Upper lobe of right lung (tissue), 1 donor: Measurements from ENCODE around the gene SLX9. TPM values are rescaled to one million over a fixed set of nuclear protein-coding genes. Genes with fewer than 3 reads are reported as not detected.

Experiments
- ATAC-seq: fragments of 200-7000 bp; cut with Tn5 transposase; one replicate; pipeline ENCODE4 v1.9.1; 2020; ENCODE audit warnings: mild to moderate bottlenecking, moderate library complexity
- DNase-seq: peaks from one replicate; pipeline ENCODE4 v3.0.0-alpha.2; 2020
- H3K27ac ChIP-seq: fragments of 200-600 bp; one replicate; pipeline ENCODE4 v1.8.0; 2022
- H3K27me3 ChIP-seq: fragments of 200-600 bp; one replicate; pipeline ENCODE4 v1.8.0; 2022; ENCODE audit warnings: mild to moderate bottlenecking
- H3K36me3 ChIP-seq: fragments of 200-600 bp; one replicate; pipeline ENCODE4 v1.8.0; 2022
- H3K4me1 ChIP-seq: fragments of 200-600 bp; one replicate; pipeline ENCODE4 v1.8.0; 2022
- H3K4me3 ChIP-seq: fragments of 200-600 bp; one replicate; pipeline ENCODE4 v1.8.0; 2022; ENCODE audit warnings: mild to moderate bottlenecking
- H3K9me3 ChIP-seq: fragments of 200-600 bp; one replicate; pipeline ENCODE4 v1.8.0; 2022
- intact Hi-C: fragments of 100-400 bp; cut with DNase I; formaldehyde crosslinking; loops from one replicate; pipeline ENCODE4 v1.11.0; 2022
- total RNA-seq: library from RNA; stranded (reverse); fragmentation: NEBNext Ultra II Directional; extraction: Animal tissue kit (Norgen Biotek cat#: 25700); gene quantifications from one replicate; pipeline ENCODE4 v1.2.1, GENCODE V29; 2021
- TF ChIP-seq, protein P1 (sequence below): fragments of 200-600 bp; IDR thresholded peaks from one replicate; pipeline ENCODE4 v1.8.0; 2022; ENCODE audit warnings: antibody characterized with exemption
- donor health status: DM: no; HTN: yes; CAD: no; lungs with severe emphysema.

The SLX9 gene
- total RNA-seq, 1 donor from 2014 or later = 22.8 TPM

DNA sequence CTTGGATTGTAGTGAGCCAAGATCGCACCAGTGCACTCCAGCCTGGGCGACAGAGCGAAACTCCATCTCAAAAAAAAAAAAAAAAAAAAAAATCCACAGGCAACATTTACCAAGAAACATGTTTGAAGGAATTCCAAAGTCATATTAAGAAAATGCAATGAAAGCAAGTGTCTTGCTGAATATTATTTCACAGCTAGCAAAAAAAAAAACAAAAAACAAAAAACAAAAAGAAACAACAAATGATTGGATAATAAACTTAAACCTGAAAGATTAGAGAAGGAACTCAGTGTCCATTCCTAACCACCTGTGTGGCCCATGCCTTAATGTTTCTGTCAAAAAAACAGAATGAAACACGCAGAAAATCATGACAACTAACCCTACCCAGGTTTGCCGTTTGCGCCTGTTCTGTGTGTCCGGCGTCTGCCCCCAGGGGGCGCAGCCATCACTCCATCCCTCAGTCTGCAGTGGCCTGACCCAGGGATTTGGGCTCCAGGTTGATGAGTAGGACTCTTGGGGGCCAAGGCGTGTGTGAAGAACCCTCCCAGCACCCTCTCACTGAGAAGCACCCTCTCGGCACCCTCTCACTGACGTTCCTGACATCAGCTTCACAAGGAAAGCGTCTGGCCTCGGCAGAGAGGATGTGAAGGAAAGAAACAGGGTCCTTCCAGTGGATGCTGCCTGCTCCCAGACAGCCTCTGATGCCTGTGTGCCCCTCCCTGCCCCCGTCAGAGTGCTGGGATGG, 47.1 kb upstream of the SLX9 start:
- DNase-seq (peak; percentile 86), ATAC-seq (peak; percentile 75)
- H3K9me3 ChIP-seq = no peaks in the 10 kb centered on the region
- TF ChIP-seq, protein P1, sequence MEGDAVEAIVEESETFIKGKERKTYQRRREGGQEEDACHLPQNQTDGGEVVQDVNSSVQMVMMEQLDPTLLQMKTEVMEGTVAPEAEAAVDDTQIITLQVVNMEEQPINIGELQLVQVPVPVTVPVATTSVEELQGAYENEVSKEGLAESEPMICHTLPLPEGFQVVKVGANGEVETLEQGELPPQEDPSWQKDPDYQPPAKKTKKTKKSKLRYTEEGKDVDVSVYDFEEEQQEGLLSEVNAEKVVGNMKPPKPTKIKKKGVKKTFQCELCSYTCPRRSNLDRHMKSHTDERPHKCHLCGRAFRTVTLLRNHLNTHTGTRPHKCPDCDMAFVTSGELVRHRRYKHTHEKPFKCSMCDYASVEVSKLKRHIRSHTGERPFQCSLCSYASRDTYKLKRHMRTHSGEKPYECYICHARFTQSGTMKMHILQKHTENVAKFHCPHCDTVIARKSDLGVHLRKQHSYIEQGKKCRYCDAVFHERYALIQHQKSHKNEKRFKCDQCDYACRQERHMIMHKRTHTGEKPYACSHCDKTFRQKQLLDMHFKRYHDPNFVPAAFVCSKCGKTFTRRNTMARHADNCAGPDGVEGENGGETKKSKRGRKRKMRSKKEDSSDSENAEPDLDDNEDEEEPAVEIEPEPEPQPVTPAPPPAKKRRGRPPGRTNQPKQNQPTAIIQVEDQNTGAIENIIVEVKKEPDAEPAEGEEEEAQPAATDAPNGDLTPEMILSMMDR = peak; percentile 91
- peaks cover 5% of the 10 kb centered on the region for H3K36me3 ChIP-seq
- H3K27me3 ChIP-seq = no peaks in the 10 kb centered on the region
- peaks cover 7% of the 10 kb centered on the region for H3K4me1 ChIP-seq
- intact Hi-C loops = no loop called here
- no peak overlapping the region for H3K4me3 ChIP-seq
- H3K27ac ChIP-seq = no peak overlapping the region

DNA sequence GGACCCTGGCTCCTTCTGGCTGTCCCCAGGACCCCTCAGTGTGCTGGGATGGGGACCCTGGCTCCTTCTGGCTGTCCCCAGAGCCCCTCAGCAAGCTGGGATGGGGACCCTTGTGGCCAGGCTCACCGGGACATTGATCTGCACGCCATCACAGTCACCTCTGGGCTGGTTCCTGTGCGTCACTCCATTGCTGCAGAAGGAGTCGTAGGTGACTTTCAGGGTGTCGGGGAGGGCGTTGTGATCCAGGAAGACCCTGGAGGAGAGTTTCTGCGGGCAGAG, 46.6 kb upstream of the SLX9 start:
- no peak overlapping the region for H3K27ac ChIP-seq
- DNase-seq (no peak), ATAC-seq (no peak)
- H3K4me3 ChIP-seq = no peak overlapping the region
- no peaks in the 10 kb centered on the region for H3K9me3 ChIP-seq
- TF ChIP-seq, protein P1 = no peak
- peaks cover 7% of the 10 kb centered on the region for H3K4me1 ChIP-seq
- peaks cover 5% of the 10 kb centered on the region for H3K36me3 ChIP-seq
- H3K27me3 ChIP-seq = no peaks in the 10 kb centered on the region
- intact Hi-C loops = no loop called here

DNA sequence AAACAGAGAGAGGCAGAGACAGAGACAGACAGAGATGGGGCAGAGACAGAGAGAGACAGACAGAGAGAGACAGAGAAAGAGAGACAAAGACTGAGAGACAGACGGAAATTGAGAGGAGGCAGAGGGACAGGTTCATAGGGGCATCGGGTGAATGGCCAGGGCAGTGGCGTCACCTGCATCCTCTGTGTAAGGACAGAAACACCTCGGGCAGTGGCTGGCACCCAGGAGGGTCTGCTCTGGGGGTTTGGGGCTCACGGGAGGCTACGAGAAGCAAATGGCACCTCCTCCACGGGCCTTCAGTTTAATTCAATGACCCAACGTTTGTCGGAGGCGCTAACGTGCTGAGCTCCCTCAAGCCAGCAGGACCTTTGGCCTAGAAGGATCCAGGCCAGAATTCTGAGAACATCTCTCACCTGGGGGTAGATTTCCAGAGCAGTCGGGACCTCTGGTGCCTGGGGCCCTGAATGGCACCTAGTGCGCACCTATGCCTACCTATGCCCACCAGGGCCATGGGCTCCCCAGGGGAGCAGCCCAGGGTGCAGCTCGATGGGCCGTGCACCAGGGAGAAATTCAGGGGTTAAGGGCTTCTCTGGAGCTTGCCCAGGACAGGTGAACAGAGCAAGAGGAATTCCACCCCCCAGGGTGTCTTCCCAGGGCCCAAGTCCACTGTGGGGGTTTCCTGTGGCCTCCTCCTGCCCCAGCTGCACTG, 45.7 kb upstream of the SLX9 start:
- DNase-seq (no peak), ATAC-seq (no peak)
- TF ChIP-seq, protein P1 = no peak
- Histone ChIP-seq H3K9me3 (no peaks in the 10 kb centered on the region), H3K27ac (no peak overlapping the region), H3K36me3 (peaks cover 5% of the 10 kb centered on the region), H3K27me3 (no peaks in the 10 kb centered on the region), H3K4me3 (no peak overlapping the region), H3K4me1 (peaks cover 7% of the 10 kb centered on the region)
- intact Hi-C loops = no loop called here

DNA sequence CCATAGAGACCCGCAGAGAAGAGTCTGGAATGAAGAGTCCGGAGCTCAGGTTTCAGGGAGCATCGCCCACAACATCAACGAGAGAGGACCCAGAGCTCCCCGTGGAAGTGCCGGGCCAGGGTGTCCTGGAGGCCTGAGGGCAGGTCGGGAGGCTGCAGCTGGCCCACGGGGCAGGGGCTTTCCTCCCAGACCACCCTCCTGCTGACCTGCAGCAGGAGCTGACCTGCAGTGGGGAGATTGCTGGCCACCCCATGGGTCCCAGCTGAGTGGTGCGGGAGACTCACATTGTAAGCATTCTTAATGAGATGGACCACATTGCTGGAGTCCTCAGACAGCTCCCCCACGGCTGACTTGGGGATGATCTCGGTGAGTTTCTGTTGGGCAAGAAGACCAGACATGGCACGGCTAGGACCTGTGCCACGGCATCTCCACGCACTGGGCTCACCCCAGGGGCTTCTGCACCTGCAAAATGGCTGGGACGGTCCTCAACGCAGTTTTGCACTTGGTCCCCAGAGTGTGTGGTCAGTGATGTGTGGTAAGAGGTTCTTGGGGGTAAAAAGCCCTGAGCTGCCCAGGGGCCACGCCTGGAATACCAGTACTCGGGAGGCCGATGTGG, 45.0 kb upstream of the SLX9 start:
- no peak overlapping the region for H3K4me3 ChIP-seq
- H3K36me3 ChIP-seq = peaks cover 5% of the 10 kb centered on the region
- peaks cover 7% of the 10 kb centered on the region for H3K4me1 ChIP-seq
- no peak for DNase-seq
- H3K9me3 ChIP-seq = no peaks in the 10 kb centered on the region
- intact Hi-C loops = no loop called here
- TF ChIP-seq, protein P1 = no peak
- H3K27me3 ChIP-seq = no peaks in the 10 kb centered on the region
- no peak overlapping the region for H3K27ac ChIP-seq
- ATAC-seq = no peak

DNA sequence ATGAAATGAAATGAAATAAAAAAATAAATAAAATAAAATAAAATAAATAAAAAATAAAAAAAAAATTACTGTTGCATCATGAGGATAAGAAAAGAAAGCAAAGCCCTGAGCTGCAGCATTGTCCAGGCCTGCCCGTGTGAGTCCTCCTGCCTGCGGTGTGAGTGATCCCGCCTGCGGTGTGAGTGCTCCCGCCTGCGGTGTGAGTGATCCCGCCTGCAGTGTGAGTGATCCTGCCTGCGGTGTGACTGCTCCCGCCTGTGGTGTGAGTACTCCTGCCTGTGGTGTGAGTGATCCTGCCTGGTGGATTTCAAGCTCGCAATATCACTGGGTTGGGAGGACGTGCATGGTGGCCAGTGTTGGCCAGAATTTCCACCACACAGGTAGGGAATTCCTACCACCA, 44.0 kb upstream of the SLX9 start:
- TF ChIP-seq, protein P1 = no peak

More for the DNA sequence above, 44.0 kb upstream of the SLX9 start:
- Histone ChIP-seq H3K9me3 (no peaks in the 10 kb centered on the region), H3K4me3 (no peak overlapping the region), H3K36me3 (peaks cover 3% of the 10 kb centered on the region), H3K4me1 (peaks cover 7% of the 10 kb centered on the region), H3K27ac (no peak overlapping the region), H3K27me3 (no peaks in the 10 kb centered on the region)
- ATAC-seq = no peak
- no peak for DNase-seq
- intact Hi-C loops = no loop called here
